MCF 10A (cell line): ENCODE measurements around the gene ADORA1. TPM values are rescaled to one million over a fixed set of nuclear protein-coding genes. Genes with fewer than 3 reads are reported as not detected.
A peak's percentile ranks its signal among the peaks of the same experiment; 100 is the strongest.

ENCODE experiments used
- BruUV-seq: library from RNA; stranded (reverse); fragments of 400-500 nt; replicated peaks from 2 replicates; lab custom pipeline; 2021; lab: Mats Ljungman, UMichigan
- CTCF ChIA-PET: fragments of 300-600 bp; sonication (Branson Sonifier 250); formaldehyde crosslinking; extraction: SDS; loops from one replicate; lab custom pipeline; 2021; ENCODE audit warnings: antibody characterized with exemption, inconsistent platforms; lab: Yijun Ruan, JAX
- POLR2A ChIA-PET: fragments of 300-600, 350-650 bp; sonication (Branson Sonifier 250); formaldehyde crosslinking; extraction: SDS; loops from one replicate; lab custom pipeline; 2020; ENCODE audit warnings: antibody characterized with exemption, inconsistent platforms; lab: Yijun Ruan, JAX
- DNase-seq: peaks from one replicate; pipeline ENCODE4 v3.0.0-alpha.2; 2018; ENCODE audit not compliant: unreplicated experiment
- H3K27ac Mint-ChIP-seq: one replicate; pipeline ENCODE4 v1.8.0; 2022; ENCODE audit warnings: mild to moderate bottlenecking, low read depth, mixed read lengths; ENCODE audit not compliant: unreplicated experiment
- H3K27me3 Mint-ChIP-seq: one replicate; pipeline ENCODE4 v1.8.0; 2022; ENCODE audit warnings: mixed read lengths; ENCODE audit not compliant: insufficient read depth, unreplicated experiment
- H3K36me3 Mint-ChIP-seq: one replicate; pipeline ENCODE4 v1.8.0; 2022; ENCODE audit warnings: mild to moderate bottlenecking, moderate library complexity, mixed read lengths; ENCODE audit not compliant: insufficient read depth, unreplicated experiment
- H3K4me1 Mint-ChIP-seq: one replicate; pipeline ENCODE4 v1.8.0; 2022; ENCODE audit warnings: mixed read lengths; ENCODE audit not compliant: insufficient read depth, unreplicated experiment
- H3K4me3 Mint-ChIP-seq: one replicate; pipeline ENCODE4 v1.8.0; 2022; ENCODE audit warnings: mild to moderate bottlenecking, moderate library complexity, mixed read lengths; ENCODE audit not compliant: unreplicated experiment
- H3K9me3 Mint-ChIP-seq: one replicate; pipeline ENCODE4 v1.8.0; 2022; ENCODE audit warnings: mixed read lengths; ENCODE audit not compliant: unreplicated experiment
- intact Hi-C: fragments of 100-400 bp; cut with micrococcal nuclease; formaldehyde crosslinking; loops from 2 replicates; pipeline ENCODE4 v1.14.1; 2022
- total RNA-seq: library from RNA; stranded (reverse); gene quantifications from 2 replicates; pipeline ENCODE4 v1.2.3, GENCODE V29; 2022
- TF ChIP-seq, protein P1 (sequence below): fragments of 200-600 bp; IDR thresholded peaks from one replicate; pipeline ENCODE4 v1.8.0; 2022; ENCODE audit warnings: antibody characterized with exemption, mild to moderate bottlenecking; ENCODE audit not compliant: unreplicated experiment

The ADORA1 gene
- total RNA-seq, 1 experiment from 2014 or later = 0.26 TPM

DNA sequence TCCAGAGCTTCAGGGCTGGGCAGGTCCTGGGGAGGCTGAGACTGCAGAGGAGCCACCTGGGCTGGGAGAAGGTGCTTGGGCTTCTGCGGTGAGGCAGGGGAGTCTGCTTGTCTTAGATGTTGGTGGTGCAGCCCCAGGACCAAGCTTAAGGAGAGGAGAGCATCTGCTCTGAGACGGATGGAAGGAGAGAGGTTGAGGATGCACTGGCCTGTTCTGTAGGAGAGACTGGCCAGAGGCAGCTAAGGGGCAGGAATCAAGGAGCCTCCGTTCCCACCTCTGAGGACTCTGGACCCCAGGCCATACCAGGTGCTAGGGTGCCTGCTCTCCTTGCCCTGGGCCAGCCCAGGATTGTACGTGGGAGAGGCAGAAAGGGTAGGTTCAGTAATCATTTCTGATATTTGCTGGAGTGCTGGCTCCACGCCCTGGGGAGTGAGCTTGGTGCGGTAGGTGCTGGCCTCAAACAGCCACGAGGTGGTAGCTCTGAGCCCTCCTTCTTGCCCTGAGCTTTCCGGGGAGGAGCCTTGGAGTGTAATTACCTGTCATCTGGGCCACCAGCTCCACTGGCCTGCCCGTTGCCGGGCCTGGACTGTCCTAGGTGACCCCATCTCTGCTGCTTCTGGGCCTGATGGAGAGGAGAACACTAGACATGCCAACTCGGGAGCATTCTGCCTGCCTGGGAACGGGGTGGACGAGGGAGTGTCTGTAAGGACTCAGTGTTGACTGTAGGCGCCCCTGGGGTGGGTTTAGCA, 38.8 kb downstream of the ADORA1 start:
- CTCF ChIA-PET = interaction anchor here (1.2 to 15.6 kb wide), 4 partner anchors 33 to 122 kb away, joined by 5 to 334 read pairs (median 6); no protein-coding TSS in a partner anchor
- no TSS peak for BruUV-seq

DNA sequence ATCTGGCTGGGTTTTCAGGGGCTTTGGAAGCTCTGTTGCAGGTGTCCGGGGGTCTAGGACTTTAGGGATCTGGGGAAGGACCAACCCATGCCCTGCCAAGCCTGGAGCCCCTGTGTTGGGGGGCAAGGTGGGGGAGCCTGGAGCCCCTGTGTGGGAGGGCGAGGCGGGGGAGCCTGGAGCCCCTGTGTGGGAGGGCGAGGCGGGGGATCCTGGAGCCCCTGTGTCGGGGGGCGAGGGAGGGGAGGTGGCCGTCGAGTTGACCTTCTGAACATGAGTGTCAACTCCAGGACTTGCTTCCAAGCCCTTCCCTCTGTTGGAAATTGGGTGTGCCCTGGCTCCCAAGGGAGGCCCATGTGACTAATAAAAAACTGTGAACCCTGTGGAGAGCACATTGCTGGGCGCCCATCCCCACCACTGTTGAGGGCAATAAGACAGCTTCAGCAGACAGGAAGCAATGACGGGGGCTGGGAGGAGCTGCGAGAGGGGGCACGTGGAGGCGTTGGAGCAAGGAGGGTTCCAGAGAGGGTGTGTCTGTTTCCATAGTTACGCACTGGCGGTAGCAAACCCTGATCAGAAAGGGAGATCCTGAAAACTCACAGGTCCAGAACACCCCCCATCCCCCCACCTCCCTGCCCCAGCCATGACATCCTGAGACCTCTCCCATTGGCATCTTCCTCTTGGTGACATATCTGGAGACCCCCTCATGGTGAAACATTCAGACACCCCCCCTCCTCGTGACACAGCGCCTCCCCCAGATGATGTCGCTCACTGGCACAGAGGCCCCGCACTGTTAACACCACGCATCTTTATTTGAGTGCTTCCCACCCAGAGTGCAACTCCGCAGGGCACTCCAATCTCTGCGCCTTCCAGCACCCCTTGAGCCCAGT, 39.7 kb downstream of the ADORA1 start:
- intact Hi-C loops = no loop called here
- BruUV-seq = no TSS peak
- H3K36me3 Mint-ChIP-seq = no peaks in the 10 kb centered on the region
- CTCF ChIA-PET = interaction anchor here (0.5 to 15.6 kb wide), 4 partner anchors 49 to 661 kb away, joined by 3 to 334 read pairs (median 5); no protein-coding TSS in a partner anchor
- TF ChIP-seq, protein P1, sequence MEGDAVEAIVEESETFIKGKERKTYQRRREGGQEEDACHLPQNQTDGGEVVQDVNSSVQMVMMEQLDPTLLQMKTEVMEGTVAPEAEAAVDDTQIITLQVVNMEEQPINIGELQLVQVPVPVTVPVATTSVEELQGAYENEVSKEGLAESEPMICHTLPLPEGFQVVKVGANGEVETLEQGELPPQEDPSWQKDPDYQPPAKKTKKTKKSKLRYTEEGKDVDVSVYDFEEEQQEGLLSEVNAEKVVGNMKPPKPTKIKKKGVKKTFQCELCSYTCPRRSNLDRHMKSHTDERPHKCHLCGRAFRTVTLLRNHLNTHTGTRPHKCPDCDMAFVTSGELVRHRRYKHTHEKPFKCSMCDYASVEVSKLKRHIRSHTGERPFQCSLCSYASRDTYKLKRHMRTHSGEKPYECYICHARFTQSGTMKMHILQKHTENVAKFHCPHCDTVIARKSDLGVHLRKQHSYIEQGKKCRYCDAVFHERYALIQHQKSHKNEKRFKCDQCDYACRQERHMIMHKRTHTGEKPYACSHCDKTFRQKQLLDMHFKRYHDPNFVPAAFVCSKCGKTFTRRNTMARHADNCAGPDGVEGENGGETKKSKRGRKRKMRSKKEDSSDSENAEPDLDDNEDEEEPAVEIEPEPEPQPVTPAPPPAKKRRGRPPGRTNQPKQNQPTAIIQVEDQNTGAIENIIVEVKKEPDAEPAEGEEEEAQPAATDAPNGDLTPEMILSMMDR = no peak
- no peaks in the 10 kb centered on the region for H3K9me3 Mint-ChIP-seq
- peaks cover 12% of the 10 kb centered on the region for H3K27me3 Mint-ChIP-seq
- no peak overlapping the region for H3K27ac Mint-ChIP-seq
- no peak overlapping the region for H3K4me3 Mint-ChIP-seq
- no peak for DNase-seq
- POLR2A ChIA-PET = no interaction called here
- peaks cover 5% of the 10 kb centered on the region for H3K4me1 Mint-ChIP-seq

More for the DNA sequence above, 38.8 kb downstream of the ADORA1 start:
- POLR2A ChIA-PET = no interaction called here
- no peak overlapping the region for H3K27ac Mint-ChIP-seq
- H3K27me3 Mint-ChIP-seq = peaks cover 14% of the 10 kb centered on the region
- H3K4me1 Mint-ChIP-seq = peaks cover 5% of the 10 kb centered on the region
- H3K9me3 Mint-ChIP-seq = no peaks in the 10 kb centered on the region
- H3K4me3 Mint-ChIP-seq = no peak overlapping the region
- no peaks in the 10 kb centered on the region for H3K36me3 Mint-ChIP-seq
- TF ChIP-seq, protein P1 = no peak
- DNase-seq = peak; percentile 72
- intact Hi-C loops = no loop called here

DNA sequence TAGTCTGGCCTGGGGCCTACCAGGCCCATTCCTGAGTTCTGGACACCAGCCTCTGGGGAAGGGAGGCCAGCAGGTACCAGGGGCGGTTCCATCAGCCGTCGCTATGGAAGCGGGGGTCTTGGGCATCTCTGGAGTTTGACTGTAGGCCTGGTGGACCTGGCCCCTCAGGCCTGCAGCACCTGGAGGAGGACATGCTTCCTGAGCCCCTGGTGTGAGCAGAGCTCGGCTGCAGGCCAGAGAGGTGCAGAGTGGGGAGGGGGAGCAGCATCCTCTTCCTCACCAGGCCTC, 40.3 kb downstream of the ADORA1 start:
- ChIA-PET POLR2A (no interaction called here), CTCF (interaction anchor here (6.5 to 15.6 kb wide), 2 partner anchors 50 to 123 kb away, joined by 89 to 334 read pairs; no protein-coding TSS in a partner anchor)
- no peaks in the 10 kb centered on the region for H3K9me3 Mint-ChIP-seq
- H3K27me3 Mint-ChIP-seq = peaks cover 6% of the 10 kb centered on the region
- TF ChIP-seq, protein P1 = no peak
- no peaks in the 10 kb centered on the region for H3K36me3 Mint-ChIP-seq
- intact Hi-C loops = no loop called here
- no peak overlapping the region for H3K27ac Mint-ChIP-seq
- DNase-seq = no peak
- no TSS peak for BruUV-seq
- H3K4me1 Mint-ChIP-seq = peaks cover 5% of the 10 kb centered on the region
- H3K4me3 Mint-ChIP-seq = no peak overlapping the region

DNA sequence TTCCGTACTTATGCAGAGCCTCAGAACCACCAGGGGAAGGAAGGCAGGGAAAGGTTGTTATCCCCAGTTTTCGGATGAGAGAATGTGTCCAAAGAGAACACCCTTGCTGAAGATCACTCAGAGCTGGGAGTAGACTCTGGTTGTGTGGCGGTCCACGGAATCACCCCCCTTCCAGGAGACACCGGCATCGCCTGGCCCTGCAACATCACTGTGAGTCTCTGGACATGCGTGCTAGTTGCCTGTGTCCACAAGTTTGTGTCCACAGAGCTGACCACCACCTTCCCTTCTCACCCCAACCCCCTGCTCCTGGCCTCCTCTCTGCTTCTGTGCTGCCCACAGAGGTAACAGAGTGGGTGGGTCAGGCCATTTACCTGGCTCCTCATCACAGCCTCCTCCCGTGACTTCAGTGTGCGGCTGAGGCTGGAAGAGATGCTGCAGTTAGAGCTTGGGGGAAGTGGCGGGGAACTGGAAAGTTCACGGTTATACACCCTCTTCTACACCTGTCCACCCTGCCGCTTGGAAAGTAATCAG, 40.8 kb downstream of the ADORA1 start:
- no peaks in the 10 kb centered on the region for H3K36me3 Mint-ChIP-seq
- TF ChIP-seq, protein P1 = no peak
- POLR2A ChIA-PET = no interaction called here
- intact Hi-C loops = no loop called here
- H3K9me3 Mint-ChIP-seq = no peaks in the 10 kb centered on the region
- H3K4me1 Mint-ChIP-seq = peaks cover 5% of the 10 kb centered on the region
- CTCF ChIA-PET = interaction anchor here (0.7 to 15.6 kb wide), 5 partner anchors 12 to 124 kb away, joined by 4 to 334 read pairs (median 8); no protein-coding TSS in a partner anchor
- DNase-seq = no peak
- H3K27ac Mint-ChIP-seq = no peak overlapping the region
- no peak overlapping the region for H3K4me3 Mint-ChIP-seq
- no TSS peak for BruUV-seq
- peaks cover 1% of the 10 kb centered on the region for H3K27me3 Mint-ChIP-seq
